Measurements from ENCODE around the gene PPARD. TPM values are rescaled to one million over a fixed set of nuclear protein-coding genes. Genes with fewer than 3 reads are reported as not detected.

PPARD gene
- total RNA-seq, 1 donor from 2014 or later = 4.9 TPM

DNA sequence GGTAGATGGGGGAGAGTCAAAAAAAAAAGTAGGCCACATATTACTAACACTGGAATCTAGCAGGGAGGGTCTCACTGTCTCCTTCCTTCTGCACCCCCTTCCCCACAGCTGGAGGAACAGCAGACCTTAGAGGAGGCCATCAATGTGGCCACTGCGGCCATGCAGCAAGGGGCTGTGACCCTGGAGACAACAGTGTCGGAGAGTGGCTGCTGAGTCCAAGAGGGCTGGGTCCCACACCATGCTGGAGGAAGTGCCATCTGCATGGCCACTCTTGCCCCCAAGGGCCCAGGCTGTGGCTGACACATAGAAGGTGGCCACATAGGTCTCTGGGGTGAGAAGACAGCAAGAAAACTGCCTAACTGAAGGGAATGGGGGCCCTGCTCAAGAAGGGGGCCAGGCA lies 47.3 kb upstream of the PPARD start:
- no peaks in the 10 kb centered on the region for H3K9me3 ChIP-seq (ENCODE audit: low read depth)
- no peak overlapping the region for H3K27ac ChIP-seq
- Mint-ChIP-seq H3K4me3 (no peak overlapping the region), H3K9me3 (no peaks in the 10 kb centered on the region), H3K27me3 (ENCODE audit: insufficient read depth, low read depth) (peaks cover 2% of the 10 kb centered on the region), H3K36me3 (peaks cover 14% of the 10 kb centered on the region), H3K4me1 (peaks cover 5% of the 10 kb centered on the region), H3K27ac (no peak overlapping the region)
- H3K4me1 ChIP-seq = no peaks in the 10 kb centered on the region
- no peak overlapping the region for H2AFZ ChIP-seq (replicated peaks)
- no peak overlapping the region for H3K4me3 ChIP-seq
- no peaks in the 10 kb centered on the region for H4K20me1 ChIP-seq (ENCODE audit: low read depth)
- no peak overlapping the region for H3K4me2 ChIP-seq
- no peak for TF ChIP-seq EZH2phosphoT487 (IDR thresholded peaks at IDR 0.05)
- no peak for TF ChIP-seq CTCF (IDR thresholded peaks at IDR 0.05)
- no peak for DNase-seq (ENCODE audit: low spot score)
- no peaks in the 10 kb centered on the region for H3K79me2 ChIP-seq (ENCODE audit: low read depth)
- H3F3A ChIP-seq (ENCODE audit: low read depth) = no peaks in the 10 kb centered on the region
- H3K27me3 ChIP-seq = no peaks in the 10 kb centered on the region
- H3K9ac ChIP-seq = no peak overlapping the region
- H3K36me3 ChIP-seq = no peaks in the 10 kb centered on the region

GRCh38 chr6:35295521-35296315 lies 46.6 kb upstream of the PPARD start:
- Histone ChIP-seq H3K9me3 (ENCODE audit: low read depth) (no peaks in the 10 kb centered on the region), H3K36me3 (no peaks in the 10 kb centered on the region), H3K27ac (no peak overlapping the region), H3K27me3 (no peaks in the 10 kb centered on the region), H3K4me3 (no peak overlapping the region), H4K20me1 (ENCODE audit: low read depth) (no peaks in the 10 kb centered on the region), H3K79me2 (ENCODE audit: low read depth) (no peaks in the 10 kb centered on the region), H3K9ac (no peak overlapping the region), H2AFZ (replicated peaks) (no peak overlapping the region), H3F3A (ENCODE audit: low read depth) (no peaks in the 10 kb centered on the region), H3K4me1 (no peaks in the 10 kb centered on the region), H3K4me2 (no peak overlapping the region)
- TF ChIP-seq CTCF (IDR thresholded peaks at IDR 0.05) (no peak), EZH2 (IDR thresholded peaks at IDR 0.05) (no peak), EZH2phosphoT487 (IDR thresholded peaks at IDR 0.05) (no peak)
- Mint-ChIP-seq H3K27ac (no peak overlapping the region), H3K4me1 (peaks cover 5% of the 10 kb centered on the region), H3K4me3 (no peak overlapping the region), H3K36me3 (peaks cover 14% of the 10 kb centered on the region), H3K27me3 (ENCODE audit: insufficient read depth, low read depth) (peaks cover 2% of the 10 kb centered on the region), H3K9me3 (no peaks in the 10 kb centered on the region)
- no peak for DNase-seq (ENCODE audit: low spot score)

GRCh38 chr6:35296931-35297600 lies 45.3 kb upstream of the PPARD start:
- H3K4me1 Mint-ChIP-seq = peaks cover 5% of the 10 kb centered on the region
- no peak overlapping the region for H3K27ac Mint-ChIP-seq
- no peaks in the 10 kb centered on the region for H3F3A ChIP-seq (ENCODE audit: low read depth)
- no peak overlapping the region for H3K9ac ChIP-seq
- H3K9me3 Mint-ChIP-seq = no peaks in the 10 kb centered on the region
- H3K27me3 ChIP-seq = no peaks in the 10 kb centered on the region
- H3K4me2 ChIP-seq = no peak overlapping the region
- no peak overlapping the region for H2AFZ ChIP-seq (replicated peaks)
- H3K79me2 ChIP-seq (ENCODE audit: low read depth) = no peaks in the 10 kb centered on the region
- no peaks in the 10 kb centered on the region for H3K9me3 ChIP-seq (ENCODE audit: low read depth)
- DNase-seq (ENCODE audit: low spot score) = no peak
- H3K4me3 Mint-ChIP-seq = peak overlapping the region; percentile 35
- peaks cover 2% of the 10 kb centered on the region for H3K27me3 Mint-ChIP-seq (ENCODE audit: insufficient read depth, low read depth)
- no peaks in the 10 kb centered on the region for H3K36me3 ChIP-seq
- H3K4me1 ChIP-seq = no peaks in the 10 kb centered on the region
- no peaks in the 10 kb centered on the region for H4K20me1 ChIP-seq (ENCODE audit: low read depth)
- no peak overlapping the region for H3K27ac ChIP-seq
- no peak overlapping the region for H3K4me3 ChIP-seq
- TF ChIP-seq EZH2phosphoT487 (IDR thresholded peaks at IDR 0.05) (no peak), CTCF (IDR thresholded peaks at IDR 0.05) (no peak), EZH2 (IDR thresholded peaks at IDR 0.05) (no peak)
- peaks cover 6% of the 10 kb centered on the region for H3K36me3 Mint-ChIP-seq
